Activated naive CD4-positive, alpha-beta T cell treated with anti-CD3 and anti-CD28 coated beads, Interleukin-2, amount 50 U/mL, for 24 hours (primary cell): ENCODE results near the gene RUNX1.

ENCODE experiments used
- H3K27ac Mint-ChIP-seq: one replicate; pipeline ENCODE4 v1.8.0; 2021; ENCODE audit warnings: mild to moderate bottlenecking, mixed read lengths
- H3K27me3 Mint-ChIP-seq: one replicate; pipeline ENCODE4 v1.8.0; 2021; ENCODE audit warnings: mixed read lengths
- H3K36me3 Mint-ChIP-seq: one replicate; pipeline ENCODE4 v1.8.0; 2021; ENCODE audit warnings: mixed read lengths
- H3K4me1 Mint-ChIP-seq: one replicate; pipeline ENCODE4 v1.8.0; 2021; ENCODE audit warnings: mixed read lengths
- H3K4me3 Mint-ChIP-seq: one replicate; pipeline ENCODE4 v1.8.0; 2021; ENCODE audit warnings: mild to moderate bottlenecking, mixed read lengths
- H3K9me3 Mint-ChIP-seq: one replicate; pipeline ENCODE4 v1.8.0; 2021; ENCODE audit warnings: mixed read lengths

Gene RUNX1

GRCh38 chr21:34782506-34783360 lies 266.4 kb downstream of the RUNX1 start:
- H3K36me3 Mint-ChIP-seq, result no peaks in the 10 kb centered on the region
- no peaks in the 10 kb centered on the region for H3K4me1 Mint-ChIP-seq
- H3K4me3 Mint-ChIP-seq, result no peak overlapping the region
- H3K27ac Mint-ChIP-seq, result no peak overlapping the region
- no peaks in the 10 kb centered on the region for H3K27me3 Mint-ChIP-seq
- peaks cover 5% of the 10 kb centered on the region for H3K9me3 Mint-ChIP-seq

GRCh38 chr21:34781526-34781925 lies 267.6 kb downstream of the RUNX1 start:
- H3K27me3 Mint-ChIP-seq, result no peaks in the 10 kb centered on the region
- H3K27ac Mint-ChIP-seq, result no peak overlapping the region
- peaks cover 5% of the 10 kb centered on the region for H3K9me3 Mint-ChIP-seq
- no peak overlapping the region for H3K4me3 Mint-ChIP-seq
- H3K4me1 Mint-ChIP-seq, result no peaks in the 10 kb centered on the region
- H3K36me3 Mint-ChIP-seq, result no peaks in the 10 kb centered on the region

GRCh38 chr21:34779860-34780259 lies 269.2 kb downstream of the RUNX1 start:
- H3K36me3 Mint-ChIP-seq, result no peaks in the 10 kb centered on the region
- H3K27ac Mint-ChIP-seq, result no peak overlapping the region
- peaks cover 1% of the 10 kb centered on the region for H3K27me3 Mint-ChIP-seq
- H3K4me1 Mint-ChIP-seq, result no peaks in the 10 kb centered on the region
- peaks cover 5% of the 10 kb centered on the region for H3K9me3 Mint-ChIP-seq
- no peak overlapping the region for H3K4me3 Mint-ChIP-seq

DNA sequence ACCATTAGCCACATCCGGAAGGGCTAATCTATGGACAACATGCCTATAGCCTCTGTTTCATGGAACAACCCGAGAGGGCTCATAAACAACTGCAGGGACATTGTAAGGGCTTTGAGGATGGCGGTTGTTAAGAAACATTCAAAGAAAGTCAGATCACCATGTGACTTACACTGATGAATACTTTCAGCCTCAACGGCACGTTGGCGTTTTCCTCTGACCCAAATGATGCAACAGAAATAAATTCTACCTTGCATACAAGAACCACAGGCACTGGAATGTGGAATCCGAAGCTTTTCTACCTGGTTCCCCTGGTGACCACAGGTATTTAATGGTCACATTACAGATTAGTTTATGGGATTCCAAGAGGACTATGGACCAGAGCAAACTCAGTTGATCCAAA lies 273.3 kb downstream of the RUNX1 start:
- no peaks in the 10 kb centered on the region for H3K36me3 Mint-ChIP-seq

DNA sequence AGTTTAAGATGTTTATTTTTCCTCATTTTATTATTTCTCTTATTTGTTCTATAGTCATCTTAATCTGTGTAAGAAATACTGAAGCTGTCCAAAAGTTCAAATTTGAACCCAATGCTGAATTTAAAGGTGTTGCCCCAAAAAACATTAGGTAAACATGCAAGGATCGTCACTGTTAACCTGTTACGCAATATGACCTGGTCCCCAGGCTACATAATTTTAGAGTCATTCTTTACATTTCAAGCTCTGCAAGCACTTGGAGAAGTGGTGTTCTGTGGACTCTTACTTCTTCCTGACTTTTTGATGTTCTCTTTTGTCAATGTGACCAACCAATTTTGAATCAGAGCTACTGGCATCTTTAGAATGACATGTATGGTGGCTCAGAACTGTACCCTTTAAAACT lies 274.4 kb downstream of the RUNX1 start:
- H3K4me3 Mint-ChIP-seq, result no peak overlapping the region
- no peaks in the 10 kb centered on the region for H3K36me3 Mint-ChIP-seq
- no peaks in the 10 kb centered on the region for H3K4me1 Mint-ChIP-seq
- H3K27me3 Mint-ChIP-seq, result peaks cover 1% of the 10 kb centered on the region
- H3K27ac Mint-ChIP-seq, result no peak overlapping the region
- no peaks in the 10 kb centered on the region for H3K9me3 Mint-ChIP-seq

More for the DNA sequence above, 273.3 kb downstream of the RUNX1 start:
- peaks cover 1% of the 10 kb centered on the region for H3K27me3 Mint-ChIP-seq
- peaks cover 5% of the 10 kb centered on the region for H3K9me3 Mint-ChIP-seq
- H3K4me1 Mint-ChIP-seq, result no peaks in the 10 kb centered on the region
- no peak overlapping the region for H3K4me3 Mint-ChIP-seq
- no peak overlapping the region for H3K27ac Mint-ChIP-seq

DNA sequence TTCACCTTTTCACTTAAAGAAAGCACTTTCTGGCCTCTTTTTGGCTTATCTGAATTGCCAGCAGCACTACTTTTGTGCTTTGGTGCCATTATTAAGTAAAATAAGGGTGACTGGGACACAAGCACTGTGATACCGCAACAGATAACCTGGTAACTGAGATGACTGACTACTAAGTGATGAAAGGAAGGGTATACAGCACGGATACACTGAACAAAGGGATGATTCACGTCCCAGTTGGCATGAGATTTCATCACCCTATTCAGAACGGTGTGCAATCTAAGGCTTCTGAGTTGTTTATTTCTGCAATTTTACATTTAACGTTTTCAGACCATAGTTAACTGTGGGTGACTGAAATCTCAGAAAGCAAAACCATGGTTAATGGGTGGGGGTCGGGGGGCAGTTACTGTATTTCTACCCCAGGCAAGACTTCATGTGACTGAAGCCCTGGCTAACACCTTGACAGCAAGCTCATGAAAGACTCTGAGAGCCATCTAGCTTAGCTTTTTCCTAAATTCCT lies 277.5 kb downstream of the RUNX1 start:
- Mint-ChIP-seq H3K4me3 (no peak overlapping the region), H3K27me3 (peaks cover 1% of the 10 kb centered on the region), H3K9me3 (no peaks in the 10 kb centered on the region), H3K36me3 (no peaks in the 10 kb centered on the region), H3K4me1 (no peaks in the 10 kb centered on the region), H3K27ac (no peak overlapping the region)

- Mint-ChIP-seq H3K4me1 (no peaks in the 10 kb centered on the region), H3K9me3 (no peaks in the 10 kb centered on the region), H3K27me3 (no peaks in the 10 kb centered on the region), H3K36me3 (no peaks in the 10 kb centered on the region), H3K27ac (no peak overlapping the region), H3K4me3 (no peak overlapping the region)
These were observed 278.5 kb downstream of the RUNX1 start for GRCh38 chr21:34770576-34770975.

GRCh38 chr21:34768326-34768725 lies 280.8 kb downstream of the RUNX1 start:
- H3K4me3 Mint-ChIP-seq, result no peak overlapping the region
- no peak overlapping the region for H3K27ac Mint-ChIP-seq
- no peaks in the 10 kb centered on the region for H3K36me3 Mint-ChIP-seq
- no peaks in the 10 kb centered on the region for H3K4me1 Mint-ChIP-seq
- no peaks in the 10 kb centered on the region for H3K27me3 Mint-ChIP-seq
- no peaks in the 10 kb centered on the region for H3K9me3 Mint-ChIP-seq

- Mint-ChIP-seq H3K4me1 (no peaks in the 10 kb centered on the region), H3K27me3 (no peaks in the 10 kb centered on the region), H3K9me3 (no peaks in the 10 kb centered on the region), H3K4me3 (no peak overlapping the region), H3K36me3 (no peaks in the 10 kb centered on the region), H3K27ac (no peak overlapping the region)
These were observed 282.2 kb downstream of the RUNX1 start for GRCh38 chr21:34766862-34767261.

DNA sequence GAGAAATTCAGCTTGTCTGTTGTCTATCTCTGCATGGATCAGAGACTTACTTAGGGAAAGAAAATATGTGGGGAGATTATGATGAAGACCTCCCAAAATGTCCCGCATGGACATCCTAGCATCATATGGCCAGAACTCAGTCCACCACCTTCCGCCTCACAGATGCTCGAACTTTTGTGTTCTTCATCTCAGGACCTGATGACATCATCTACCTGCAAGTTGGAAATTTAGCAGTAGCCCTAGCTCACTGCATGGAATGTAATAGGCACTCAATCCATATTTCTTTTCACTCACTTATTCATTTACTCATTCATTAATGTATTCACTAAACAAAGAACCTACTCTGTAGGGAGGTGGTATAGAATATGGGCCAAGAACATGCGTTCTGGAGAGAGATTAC lies 283.5 kb downstream of the RUNX1 start:
- Mint-ChIP-seq H3K36me3 (no peaks in the 10 kb centered on the region), H3K4me1 (no peaks in the 10 kb centered on the region)

GRCh38 chr21:34764715-34765284 lies 284.3 kb downstream of the RUNX1 start:
- Mint-ChIP-seq H3K27ac (no peak overlapping the region), H3K4me1 (no peaks in the 10 kb centered on the region), H3K9me3 (no peaks in the 10 kb centered on the region), H3K36me3 (no peaks in the 10 kb centered on the region), H3K4me3 (no peak overlapping the region), H3K27me3 (no peaks in the 10 kb centered on the region)

More for the DNA sequence above, 283.5 kb downstream of the RUNX1 start:
- H3K9me3 Mint-ChIP-seq, result no peaks in the 10 kb centered on the region
- no peak overlapping the region for H3K4me3 Mint-ChIP-seq
- H3K27ac Mint-ChIP-seq, result no peak overlapping the region
- H3K27me3 Mint-ChIP-seq, result no peaks in the 10 kb centered on the region

DNA sequence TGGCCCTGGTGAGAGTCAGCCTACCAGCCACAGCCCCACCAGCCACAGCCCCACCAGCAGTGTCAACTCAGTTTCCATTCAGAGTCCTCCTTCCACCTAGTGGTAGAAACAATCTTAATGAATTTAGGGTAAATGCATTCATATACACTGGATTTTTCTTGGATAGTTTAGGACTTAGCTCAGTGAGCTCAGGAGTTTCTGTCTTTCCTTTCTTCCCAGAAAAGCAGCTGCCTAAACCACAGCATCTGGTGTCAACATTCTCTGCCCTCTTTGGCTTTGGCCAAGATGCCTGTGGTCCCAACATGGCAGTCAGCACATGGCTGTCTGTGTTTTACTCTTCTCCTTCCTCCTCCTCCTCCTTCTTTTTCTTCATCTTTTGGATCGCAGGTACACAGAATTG lies 286.3 kb downstream of the RUNX1 start:
- Mint-ChIP-seq H3K4me1 (no peaks in the 10 kb centered on the region), H3K9me3 (no peaks in the 10 kb centered on the region), H3K4me3 (no peak overlapping the region), H3K27ac (no peak overlapping the region), H3K36me3 (no peaks in the 10 kb centered on the region), H3K27me3 (no peaks in the 10 kb centered on the region)

- Mint-ChIP-seq H3K4me1 (no peaks in the 10 kb centered on the region), H3K36me3 (no peaks in the 10 kb centered on the region), H3K27ac (no peak overlapping the region), H3K27me3 (no peaks in the 10 kb centered on the region), H3K9me3 (no peaks in the 10 kb centered on the region), H3K4me3 (no peak overlapping the region)
These were observed 287.3 kb downstream of the RUNX1 start for GRCh38 chr21:34761758-34762330.

- no peak overlapping the region for H3K27ac Mint-ChIP-seq
- H3K27me3 Mint-ChIP-seq, result peaks cover 8% of the 10 kb centered on the region
These were observed 294.1 kb downstream of the RUNX1 start for GRCh38 chr21:34754690-34755647.

GRCh38 chr21:34748862-34749261 lies 300.2 kb downstream of the RUNX1 start:
- H3K4me3 Mint-ChIP-seq, result no peak overlapping the region
- H3K27me3 Mint-ChIP-seq, result peaks cover 5% of the 10 kb centered on the region
- H3K4me1 Mint-ChIP-seq, result peaks cover 3% of the 10 kb centered on the region
- H3K36me3 Mint-ChIP-seq, result no peaks in the 10 kb centered on the region
- H3K9me3 Mint-ChIP-seq, result no peaks in the 10 kb centered on the region
- no peak overlapping the region for H3K27ac Mint-ChIP-seq

More at GRCh38 chr21:34754690-34755647, 294.1 kb downstream of the RUNX1 start:
- Mint-ChIP-seq H3K36me3 (no peaks in the 10 kb centered on the region), H3K4me3 (no peak overlapping the region), H3K9me3 (no peaks in the 10 kb centered on the region), H3K4me1 (no peaks in the 10 kb centered on the region)
